A204.1 (cell line): Measurements from ENCODE around the gene USP5.
A peak's percentile ranks its signal among the peaks of the same experiment; 100 is the strongest.

Source experiments
- FAIRE-seq: peaks from 2 replicates; lab custom pipeline; 2012; peaks lifted over from hg19 to GRCh38; lab: Jason Lieb, UNC

Gene USP5

GRCh38 chr12:6826125-6826733 lies 25.7 kb upstream of the USP5 start:
- no peak for FAIRE-seq

GRCh38 chr12:6826734-6827436 lies 25.1 kb upstream of the USP5 start:
- no peak for FAIRE-seq

- FAIRE-seq = peak; percentile 96
Observed at GRCh38 chr12:6827437-6827911, 24.5 kb upstream of the USP5 start.

- FAIRE-seq = no peak
Observed at GRCh38 chr12:6827982-6828780, 23.8 kb upstream of the USP5 start, which contains the start of gene P3H3. Gene P3H3 (plus strand): TSS chr12:6828407. CDS start chr12:6828441, 34 bp downstream.

GRCh38 chr12:6828781-6829535 lies 23.0 kb upstream of the USP5 start:
- FAIRE-seq = no peak

GRCh38 chr12:6829536-6830220 lies 22.3 kb upstream of the USP5 start:
- FAIRE-seq = no peak

GRCh38 chr12:6830286-6830890 lies 21.6 kb upstream of the USP5 start:
- no peak for FAIRE-seq

- no peak for FAIRE-seq
Observed at GRCh38 chr12:6830999-6831398, 21.0 kb upstream of the USP5 start.

- FAIRE-seq = no peak
Observed at GRCh38 chr12:6831450-6831995, 20.4 kb upstream of the USP5 start.

- FAIRE-seq = no peak
Observed at GRCh38 chr12:6832125-6832524, 19.8 kb upstream of the USP5 start.

GRCh38 chr12:6833189-6833890 lies 18.6 kb upstream of the USP5 start:
- no peak for FAIRE-seq

GRCh38 chr12:6834254-6834653 lies 17.7 kb upstream of the USP5 start:
- no peak for FAIRE-seq

- FAIRE-seq = no peak
Observed at GRCh38 chr12:6834873-6835272, 17.1 kb upstream of the USP5 start.

- FAIRE-seq = no peak
Observed at GRCh38 chr12:6836851-6837250, 15.1 kb upstream of the USP5 start.

GRCh38 chr12:6837370-6838060 lies 14.4 kb upstream of the USP5 start:
- FAIRE-seq = no peak

GRCh38 chr12:6838854-6839253 lies 13.1 kb upstream of the USP5 start:
- no peak for FAIRE-seq

- no peak for FAIRE-seq
Observed at GRCh38 chr12:6839482-6840201, 12.3 kb upstream of the USP5 start.

GRCh38 chr12:6840330-6840729 lies 11.6 kb upstream of the USP5 start:
- no peak for FAIRE-seq
